MG63 (cell line): ENCODE measurements around the gene ULBP2. TPM values are rescaled to one million over a fixed set of nuclear protein-coding genes. Genes with fewer than 3 reads are reported as not detected.
"Not testable (repeated sequence)": the region's sequence is repeated elsewhere in the genome, so short reads cannot be mapped to it uniquely, and the experiment has no call there.

ENCODE experiments used
- DNase-seq: peaks from one replicate; pipeline ENCODE4 v3.0.0-alpha.2; 2020
- H3K27me3 ChIP-seq: fragments of 250-450 bp; sonication (Bioruptor Pico); 2 replicates; pipeline ENCODE4 v1.5.1; 2020; ENCODE audit warnings: mild to moderate bottlenecking, moderate library complexity
- H3K36me3 ChIP-seq: fragments of 250-450 bp; sonication (Bioruptor Pico); 2 replicates; pipeline ENCODE4 v1.5.1; 2020; ENCODE audit warnings: mild to moderate bottlenecking, moderate library complexity
- H3K4me3 ChIP-seq: fragments of 250-450 bp; sonication (Bioruptor Pico); 2 replicates; pipeline ENCODE4 v1.5.1; 2020; ENCODE audit warnings: mild to moderate bottlenecking, moderate library complexity
- H3K9me3 ChIP-seq: fragments of 250-450 bp; sonication (Bioruptor Pico); 2 replicates; pipeline ENCODE4 v1.5.1; 2020; ENCODE audit warnings: mild to moderate bottlenecking, moderate library complexity
- total RNA-seq: library from RNA; depleted of rRNA; stranded (reverse); fragments of >200 nt; shearing (Covaris generic); gene quantifications from 2 replicates; pipeline ENCODE4 v1.2.3, GENCODE V29; 2014; ENCODE audit warnings: low replicate concordance

The ULBP2 gene
- total RNA-seq, 1 experiment from 2014 or later = 7.4 TPM

GRCh38 chr6:149935668-149936067 is 6.1 kb upstream of the ULBP2 start:
- Histone ChIP-seq H3K36me3 (no peaks in the 10 kb centered on the region), H3K27me3 (peaks cover 9% of the 10 kb centered on the region; the same call in 1 of the 2 replicates), H3K9me3 (no peaks in the 10 kb centered on the region), H3K4me3 (no peak overlapping the region)
- DNase-seq = no peak

DNA sequence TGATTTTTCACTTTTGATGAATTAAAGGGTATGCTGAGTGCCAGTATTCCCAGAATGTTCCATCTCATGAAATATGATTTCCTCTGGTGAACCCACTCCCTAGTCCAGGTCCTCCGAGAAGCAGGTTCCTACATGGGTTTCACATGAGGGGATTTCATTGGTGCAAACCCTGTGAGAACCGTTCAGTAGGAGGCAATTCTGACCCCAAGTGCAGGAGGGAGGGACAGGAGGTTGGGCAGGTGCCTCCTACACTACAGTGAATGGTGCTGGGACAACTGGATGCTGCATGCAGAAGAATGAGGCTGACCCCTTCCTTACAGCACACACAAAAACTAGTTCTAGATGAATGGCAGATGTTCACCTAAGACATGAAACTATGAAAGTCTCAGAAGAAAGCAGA is 5.1 kb upstream of the ULBP2 start:
- H3K36me3 ChIP-seq = no peaks in the 10 kb centered on the region
- H3K27me3 ChIP-seq = peaks cover 9% of the 10 kb centered on the region; the same call in 1 of the 2 replicates
- H3K4me3 ChIP-seq = no peak overlapping the region
- DNase-seq = no peak
- H3K9me3 ChIP-seq = no peaks in the 10 kb centered on the region

DNA sequence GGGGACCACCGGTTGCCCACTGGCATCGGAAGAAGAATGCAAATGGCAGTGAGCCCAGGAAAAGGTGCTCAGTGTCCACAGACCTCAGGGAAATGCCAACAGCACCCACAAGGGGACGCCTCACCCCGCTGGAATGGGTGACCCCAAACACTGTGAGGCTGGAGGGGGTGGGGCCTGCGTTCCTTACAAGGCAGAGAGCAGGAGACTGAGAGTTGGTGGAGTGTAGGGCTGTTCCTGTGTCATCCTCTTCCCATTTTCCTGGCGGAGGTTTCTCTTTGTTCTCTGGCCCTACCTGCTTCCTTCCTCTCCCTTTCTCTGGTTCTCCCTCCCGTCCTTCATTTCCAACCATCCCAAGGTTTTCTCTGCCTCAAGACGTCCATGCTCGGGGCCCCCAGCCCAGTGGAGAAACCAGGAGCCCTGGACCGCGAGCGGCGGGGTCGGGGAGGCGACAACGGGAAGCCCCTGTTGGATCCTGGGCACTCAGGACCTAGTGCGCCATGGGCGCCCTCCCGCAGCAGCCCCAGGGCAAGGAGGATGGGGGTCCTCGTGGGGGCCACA is 3.7 kb upstream of the ULBP2 start:
- H3K9me3 ChIP-seq, H3K36me3 ChIP-seq, DNase-seq, H3K27me3 ChIP-seq: not testable (repeated sequence)
- H3K4me3 ChIP-seq = peak overlapping the region; percentile 33

DNA sequence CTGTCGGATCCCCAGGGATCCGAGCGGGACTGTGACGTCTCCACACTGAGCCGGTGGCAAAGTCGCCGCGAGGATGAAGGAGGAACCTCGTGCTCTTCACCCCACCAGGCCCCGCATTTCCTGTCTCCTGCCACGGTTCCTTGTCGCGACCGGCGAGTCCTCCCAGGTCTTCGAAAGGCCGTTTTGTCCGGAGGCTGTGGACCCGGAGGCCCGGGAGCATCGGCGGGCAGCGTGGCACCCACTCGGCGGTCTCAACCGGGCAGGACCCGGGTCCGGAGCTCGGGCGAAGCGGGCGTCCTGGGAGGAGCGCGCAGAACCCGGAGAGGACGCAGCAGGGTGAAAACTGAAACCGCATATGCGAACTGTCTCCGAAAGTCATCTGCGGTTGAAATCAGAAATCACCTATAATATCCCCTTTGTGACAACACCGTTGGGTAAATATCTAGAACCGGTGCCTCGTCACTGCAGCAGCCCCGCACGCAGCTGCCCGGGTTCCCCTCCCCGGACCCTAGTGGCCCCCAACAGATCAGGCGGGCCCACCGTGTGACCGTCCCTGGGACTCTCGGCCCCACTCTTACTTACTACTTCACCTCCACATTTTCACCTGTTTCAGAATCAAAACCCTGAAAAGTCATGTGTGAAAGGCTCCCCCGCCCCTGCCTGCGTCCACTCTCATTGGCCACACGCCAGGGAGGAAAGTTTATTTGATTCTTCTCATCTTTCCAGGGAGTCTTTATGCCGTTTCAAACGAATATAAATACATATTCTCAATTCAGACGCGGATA is 3.1 kb upstream of the ULBP2 start:
- Histone ChIP-seq H3K27me3 (peaks cover 7% of the 10 kb centered on the region; the same call in 1 of the 2 replicates), H3K36me3 (no peaks in the 10 kb centered on the region), H3K4me3 (peak overlapping the region; percentile 33), H3K9me3 (no peaks in the 10 kb centered on the region)
- no peak for DNase-seq

GRCh38 chr6:149939356-149939648 is 2.5 kb upstream of the ULBP2 start:
- no peaks in the 10 kb centered on the region for H3K36me3 ChIP-seq
- peaks cover 7% of the 10 kb centered on the region; the same call in 1 of the 2 replicates for H3K27me3 ChIP-seq
- DNase-seq = no peak
- no peak overlapping the region for H3K4me3 ChIP-seq
- no peaks in the 10 kb centered on the region for H3K9me3 ChIP-seq

GRCh38 chr6:149939909-149940671 is 1.7 kb upstream of the ULBP2 start:
- no peaks in the 10 kb centered on the region for H3K36me3 ChIP-seq
- peaks cover 7% of the 10 kb centered on the region; the same call in 1 of the 2 replicates for H3K27me3 ChIP-seq
- no peak overlapping the region for H3K4me3 ChIP-seq
- H3K9me3 ChIP-seq = no peaks in the 10 kb centered on the region
- no peak for DNase-seq

DNA sequence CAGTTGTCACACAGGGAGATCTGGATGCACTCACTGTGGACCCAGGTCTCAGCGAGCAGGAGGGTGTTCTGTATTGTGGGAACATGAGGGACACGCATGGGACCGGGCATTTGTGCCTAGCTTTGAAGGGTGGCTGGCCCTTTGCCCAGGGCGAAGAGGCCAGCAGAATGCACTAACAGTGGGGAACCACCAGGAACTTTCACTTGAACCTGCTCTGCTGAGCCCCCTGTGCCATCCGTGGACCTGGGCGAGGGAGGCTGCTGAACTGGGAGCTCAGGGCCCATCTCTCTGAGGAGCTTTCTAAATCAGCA is 1.2 kb upstream of the ULBP2 start:
- Histone ChIP-seq H3K9me3 (no peaks in the 10 kb centered on the region), H3K36me3 (no peaks in the 10 kb centered on the region), H3K4me3 (no peak overlapping the region; the same call in 1 of the 2 replicates), H3K27me3 (peaks cover 7% of the 10 kb centered on the region; the same call in 1 of the 2 replicates)
- no peak for DNase-seq

DNA sequence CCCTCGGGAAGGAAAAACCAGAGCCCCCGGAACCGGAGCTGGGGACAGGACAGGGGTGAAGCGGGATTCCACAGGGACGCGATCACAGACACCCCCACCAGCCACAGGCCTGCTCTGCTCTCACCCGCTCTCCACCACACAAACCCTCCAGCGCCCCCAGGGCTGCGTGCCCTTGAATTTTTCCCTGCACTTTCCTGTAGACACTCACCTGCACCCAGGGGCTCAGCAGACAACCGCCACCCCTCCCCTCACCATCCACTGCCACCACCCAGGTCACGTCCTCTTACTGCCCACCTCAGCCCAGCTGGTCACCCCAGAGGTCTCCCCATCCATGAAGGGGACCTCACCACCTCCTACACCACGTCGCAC is 631 bp downstream of the ULBP2 start:
- peaks cover 7% of the 10 kb centered on the region; the same call in 1 of the 2 replicates for H3K27me3 ChIP-seq
- H3K36me3 ChIP-seq = no peaks in the 10 kb centered on the region
- no peaks in the 10 kb centered on the region for H3K9me3 ChIP-seq
- no peak for DNase-seq
- peak overlapping the region; percentile 66 for H3K4me3 ChIP-seq

- not testable (repeated sequence) for H3K9me3 ChIP-seq, DNase-seq, H3K4me3 ChIP-seq, H3K36me3 ChIP-seq, H3K27me3 ChIP-seq
These were observed 1.5 kb downstream of the ULBP2 start for GRCh38 chr6:149943321-149943720.

DNA sequence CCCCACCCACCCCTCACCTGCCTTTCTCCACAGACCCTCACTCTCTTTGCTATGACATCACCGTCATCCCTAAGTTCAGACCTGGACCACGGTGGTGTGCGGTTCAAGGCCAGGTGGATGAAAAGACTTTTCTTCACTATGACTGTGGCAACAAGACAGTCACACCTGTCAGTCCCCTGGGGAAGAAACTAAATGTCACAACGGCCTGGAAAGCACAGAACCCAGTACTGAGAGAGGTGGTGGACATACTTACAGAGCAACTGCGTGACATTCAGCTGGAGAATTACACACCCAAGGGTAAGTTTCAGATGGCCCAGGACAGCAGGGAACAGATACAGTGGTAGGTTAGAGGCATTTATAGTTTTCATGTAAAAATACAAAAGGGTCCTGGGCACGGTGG is 3.5 kb downstream of the ULBP2 start:
- not testable (repeated sequence) for H3K9me3 ChIP-seq, DNase-seq, H3K4me3 ChIP-seq, H3K36me3 ChIP-seq, H3K27me3 ChIP-seq

GRCh38 chr6:149946631-149947030 is 4.8 kb downstream of the ULBP2 start:
- not testable (repeated sequence) for H3K27me3 ChIP-seq, H3K4me3 ChIP-seq, H3K9me3 ChIP-seq, DNase-seq, H3K36me3 ChIP-seq

GRCh38 chr6:149947533-149947932 is 5.7 kb downstream of the ULBP2 start:
- not testable (repeated sequence) for H3K36me3 ChIP-seq, H3K27me3 ChIP-seq, H3K9me3 ChIP-seq, H3K4me3 ChIP-seq, DNase-seq

DNA sequence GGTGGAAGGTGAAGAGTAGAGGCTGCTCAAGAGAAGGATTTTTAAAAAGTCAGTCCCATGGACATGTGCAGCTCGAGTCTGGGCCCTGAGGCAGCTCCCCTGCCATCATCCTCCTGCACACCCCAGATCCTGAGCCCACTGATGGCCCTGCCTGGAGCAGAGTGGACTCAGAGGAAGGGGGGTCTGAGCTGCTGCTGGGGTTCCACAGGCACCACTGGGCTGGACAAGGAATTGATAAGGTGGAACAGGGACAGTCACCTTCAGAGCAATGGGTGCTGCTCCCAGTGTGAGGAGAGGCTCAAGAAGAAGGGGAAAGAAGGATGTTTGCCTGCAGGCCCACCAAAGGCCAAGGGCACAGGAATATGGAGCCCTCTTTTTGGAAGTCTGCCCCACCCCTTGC is 6.2 kb downstream of the ULBP2 start:
- DNase-seq = no peak
- peaks cover 2% of the 10 kb centered on the region; the same call in 1 of the 2 replicates for H3K27me3 ChIP-seq

DNA sequence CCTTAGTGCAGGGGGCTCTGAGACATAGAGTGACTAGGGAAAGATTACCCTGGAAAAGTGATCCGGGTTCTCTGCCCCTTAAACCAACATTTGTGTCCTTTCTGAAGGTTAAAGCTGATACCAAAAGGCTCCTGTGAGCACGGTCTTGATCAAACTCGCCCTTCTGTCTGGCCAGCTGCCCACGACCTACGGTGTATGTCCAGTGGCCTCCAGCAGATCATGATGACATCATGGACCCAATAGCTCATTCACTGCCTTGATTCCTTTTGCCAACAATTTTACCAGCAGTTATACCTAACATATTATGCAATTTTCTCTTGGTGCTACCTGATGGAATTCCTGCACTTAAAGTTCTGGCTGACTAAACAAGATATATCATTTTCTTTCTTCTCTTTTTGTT is 6.8 kb downstream of the ULBP2 start:
- H3K9me3 ChIP-seq = no peaks in the 10 kb centered on the region
- DNase-seq = no peak
- H3K36me3 ChIP-seq = no peaks in the 10 kb centered on the region
- no peak overlapping the region for H3K4me3 ChIP-seq
- H3K27me3 ChIP-seq = peaks cover 2% of the 10 kb centered on the region; the same call in 1 of the 2 replicates

More for the DNA sequence above, 6.2 kb downstream of the ULBP2 start:
- no peaks in the 10 kb centered on the region for H3K36me3 ChIP-seq
- no peaks in the 10 kb centered on the region for H3K9me3 ChIP-seq
- H3K4me3 ChIP-seq = no peak overlapping the region

- DNase-seq = no peak
- Histone ChIP-seq H3K36me3 (no peaks in the 10 kb centered on the region), H3K9me3 (no peaks in the 10 kb centered on the region), H3K4me3 (no peak overlapping the region), H3K27me3 (peaks cover 2% of the 10 kb centered on the region)
These were observed 8.6 kb downstream of the ULBP2 start for GRCh38 chr6:149950423-149950822.

DNA sequence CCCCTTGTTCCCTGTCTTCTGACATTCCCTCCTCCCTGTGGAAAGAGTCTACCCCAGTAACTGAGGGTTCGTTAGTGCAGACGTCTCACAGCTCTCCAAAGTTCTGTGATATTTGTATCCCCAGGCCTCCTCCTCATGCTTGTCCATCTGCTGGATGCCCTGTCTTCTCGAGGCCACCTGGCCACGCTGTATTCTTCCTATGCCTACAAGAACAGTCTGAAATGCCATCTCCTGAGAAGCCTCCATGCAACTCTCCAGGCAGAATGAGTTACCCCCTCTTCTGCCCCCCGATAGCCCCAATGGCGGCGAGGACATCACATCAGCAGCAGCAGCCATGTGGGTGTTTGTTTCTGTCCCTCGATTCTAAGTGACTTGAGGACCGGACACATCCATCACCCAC is 9.3 kb downstream of the ULBP2 start:
- H3K27me3 ChIP-seq = peaks cover 5% of the 10 kb centered on the region
- no peaks in the 10 kb centered on the region for H3K9me3 ChIP-seq
- no peak overlapping the region for H3K4me3 ChIP-seq
- H3K36me3 ChIP-seq = no peaks in the 10 kb centered on the region
- no peak for DNase-seq

- H3K27me3 ChIP-seq = peaks cover 5% of the 10 kb centered on the region
- DNase-seq = no peak
- no peaks in the 10 kb centered on the region for H3K36me3 ChIP-seq
- H3K9me3 ChIP-seq = no peaks in the 10 kb centered on the region
- H3K4me3 ChIP-seq = no peak overlapping the region
These were observed 9.8 kb downstream of the ULBP2 start for GRCh38 chr6:149951626-149952025.

DNA sequence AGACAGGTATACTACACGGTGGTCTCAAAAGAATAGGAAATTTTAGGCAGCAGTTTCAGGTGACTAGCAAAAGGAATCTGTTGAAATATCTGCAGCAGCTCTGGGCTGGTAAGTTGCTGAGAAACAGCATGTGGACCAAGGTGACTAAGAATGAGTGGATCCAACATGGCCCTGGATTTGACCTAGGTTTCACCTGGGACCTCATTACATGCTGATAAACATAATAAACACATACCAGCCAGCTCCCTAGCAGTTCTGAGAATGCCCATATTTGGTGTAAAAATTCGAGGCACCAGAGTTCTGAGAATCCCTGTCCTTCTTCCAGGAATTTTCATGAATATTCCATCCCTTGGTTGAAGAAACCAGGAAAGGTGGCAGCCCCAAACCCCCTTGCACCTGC is 11.6 kb downstream of the ULBP2 start:
- not testable (repeated sequence) for H3K9me3 ChIP-seq, H3K27me3 ChIP-seq, H3K4me3 ChIP-seq, DNase-seq, H3K36me3 ChIP-seq
